ENCODE data around the gene FAM117B.

The FAM117B gene

GRCh38 chr2:202634556-202635427 lies at the start of gene FAM117B:
Gene FAM117B (plus strand): TSS chr2:202634969. CDS start chr2:202635188, 219 bp downstream.
- DNase-seq (ENCODE audit: low read depth in 3 of 3): peak; percentile 96 to 99 (median 97)

GRCh38 chr2:202588647-202589581 lies 45.9 kb upstream of the FAM117B start:
- DNase-seq (ENCODE audit: low read depth in 3 of 3): peak; percentile 43 to 48 (median 47)

- DNase-seq (ENCODE audit: low read depth in 3 of 3): no peak
Observed at GRCh38 chr2:202589582-202589949, 45.2 kb upstream of the FAM117B start.

- no peak for DNase-seq (ENCODE audit: low read depth in 3 of 3)
Observed at GRCh38 chr2:202592566-202592965, 42.2 kb upstream of the FAM117B start.

GRCh38 chr2:202599105-202599504 lies 35.7 kb upstream of the FAM117B start:
- DNase-seq (ENCODE audit: low read depth in 3 of 3): no peak

- DNase-seq (ENCODE audit: low read depth in 3 of 3): no peak
Observed at GRCh38 chr2:202599911-202600310, 34.9 kb upstream of the FAM117B start.

- no peak for DNase-seq (ENCODE audit: low read depth in 3 of 3)
Observed at GRCh38 chr2:202604699-202605098, 30.1 kb upstream of the FAM117B start.

- DNase-seq (ENCODE audit: low read depth in 3 of 3): no peak
Observed at GRCh38 chr2:202605174-202605573, 29.6 kb upstream of the FAM117B start.

GRCh38 chr2:202608142-202608852 lies 26.5 kb upstream of the FAM117B start:
- DNase-seq (ENCODE audit: low read depth in 3 of 3): no peak

GRCh38 chr2:202609381-202610145 lies 25.2 kb upstream of the FAM117B start:
- no peak for DNase-seq (ENCODE audit: low read depth in 3 of 3)

- DNase-seq (ENCODE audit: low read depth in 3 of 3): no peak
Observed at GRCh38 chr2:202610380-202610779, 24.4 kb upstream of the FAM117B start.

GRCh38 chr2:202612145-202612544 lies 22.6 kb upstream of the FAM117B start:
- no peak for DNase-seq (ENCODE audit: low read depth in 3 of 3)

- DNase-seq (ENCODE audit: low read depth in 3 of 3): no peak
Observed at GRCh38 chr2:202613479-202613878, 21.3 kb upstream of the FAM117B start.

GRCh38 chr2:202624133-202624532 lies 10.6 kb upstream of the FAM117B start:
- no peak for DNase-seq (ENCODE audit: low read depth in 3 of 3)

GRCh38 chr2:202627042-202627441 lies 7.7 kb upstream of the FAM117B start:
- no peak for DNase-seq (ENCODE audit: low read depth in 3 of 3)

- DNase-seq (ENCODE audit: low read depth in 3 of 3): no peak
Observed at GRCh38 chr2:202628646-202629198, 6.0 kb upstream of the FAM117B start.

GRCh38 chr2:202632682-202633290 lies 2.0 kb upstream of the FAM117B start:
- no peak for DNase-seq (ENCODE audit: low read depth in 3 of 3)

- DNase-seq (ENCODE audit: low read depth in 3 of 3): no peak
Observed at GRCh38 chr2:202633470-202633869, 1.3 kb upstream of the FAM117B start.

GRCh38 chr2:202635428-202636212 lies 851 bp downstream of the FAM117B start:
- DNase-seq (ENCODE audit: low read depth in 3 of 3): peak; percentile 61 to 88 (median 75)

GRCh38 chr2:202636213-202636513 lies 1.4 kb downstream of the FAM117B start:
- DNase-seq (ENCODE audit: low read depth in 3 of 3): no peak
